GM12892 (cell line): ENCODE results near the gene TC2N.

Source experiments
- POLR2A ChIP-seq: IDR thresholded peaks from 2 replicates; pipeline ENCODE4 v1.6.1; 2011; ENCODE audit warnings: low read depth, low read length, control low read depth
- POLR2AphosphoS5 ChIP-seq: IDR thresholded peaks from 2 replicates; pipeline ENCODE4 v1.6.1; 2011; ENCODE audit warnings: low read depth, low read length, control low read depth
- TAF1 ChIP-seq: IDR thresholded peaks from 2 replicates; pipeline ENCODE4 v1.6.1; 2011; ENCODE audit warnings: low read depth, mild to moderate bottlenecking, control low read depth, low read length, borderline replicate concordance

DNA sequence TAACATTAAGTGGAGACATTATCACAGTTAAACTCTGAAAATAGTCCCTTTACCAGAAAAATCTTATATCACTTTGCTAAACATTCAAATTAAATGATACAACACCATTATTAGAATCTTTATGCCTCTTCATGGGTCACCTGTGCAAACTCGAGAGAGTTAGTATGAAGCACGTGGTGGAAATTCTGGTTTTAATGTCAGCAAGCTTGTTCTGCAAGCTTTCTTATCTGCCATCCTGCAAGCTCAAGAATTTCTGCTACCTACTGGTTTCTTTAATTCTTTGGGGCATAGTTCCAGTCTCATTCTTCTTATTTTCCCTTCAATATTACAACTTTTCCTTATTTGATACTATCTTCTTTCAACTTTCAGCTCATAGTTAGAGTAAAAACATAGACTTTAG lies 136.3 kb downstream of the TC2N start:
- TF ChIP-seq POLR2A, result no peak
- no peak for TF ChIP-seq POLR2AphosphoS5
- TF ChIP-seq TAF1, result no peak
